ENCODE data around the gene SPINT1. TPM values are rescaled to one million over a fixed set of nuclear protein-coding genes. Genes with fewer than 3 reads are reported as not detected.

The SPINT1 gene
- total and polyA plus RNA-seq, 2 donors: 17.4 to 31.4 TPM

- no peak for DNase-seq (ENCODE audit: extremely low spot score)
- Histone ChIP-seq H3K36me3 (ENCODE audit: insufficient read depth) (no peaks in the 10 kb centered on the region), H3K4me1 (ENCODE audit: insufficient read depth) (no peaks in the 10 kb centered on the region), H3K4me3 (ENCODE audit: low read depth, low read length) (peak overlapping the region; percentile 63), H3K27ac (ENCODE audit: low read depth) (peak overlapping the region; percentile 74)
- 1% methylated on average over 33 of the region's 33 CpGs for WGBS
Observed at GRCh38 chr15:40894681-40895448, 51.0 kb downstream of the SPINT1 start.

DNA sequence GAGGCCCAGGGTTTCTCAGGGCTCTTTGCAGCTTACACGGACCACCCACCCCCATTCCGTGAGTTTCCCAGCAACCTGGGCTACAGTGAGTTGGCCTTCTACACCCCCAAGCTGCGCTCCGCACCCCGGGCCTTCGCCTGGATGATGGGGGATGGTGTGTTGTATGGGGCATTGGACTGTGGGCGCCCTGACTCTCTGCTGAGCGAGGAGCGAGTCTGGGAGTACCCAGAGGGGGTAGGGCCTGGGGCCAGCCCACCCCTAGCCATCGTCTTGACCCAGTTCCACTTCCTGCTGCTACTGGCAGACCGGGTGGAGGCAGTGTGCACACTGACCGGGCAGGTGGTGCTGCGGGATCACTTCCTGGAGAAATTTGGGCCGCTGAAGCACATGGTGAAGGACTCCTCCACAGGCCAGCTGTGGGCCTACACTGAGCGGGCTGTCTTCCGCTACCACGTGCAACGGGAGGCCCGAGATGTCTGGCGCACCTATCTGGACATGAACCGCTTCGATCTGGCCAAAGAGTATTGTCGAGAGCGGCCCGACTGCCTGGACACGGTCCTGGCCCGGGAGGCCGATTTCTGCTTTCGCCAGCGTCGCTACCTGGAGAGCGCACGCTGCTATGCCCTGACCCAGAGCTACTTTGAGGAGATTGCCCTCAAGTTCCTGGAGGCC lies 55.8 kb downstream of the SPINT1 start:
- 91% methylated on average over 33 of the region's 33 CpGs for WGBS
- Histone ChIP-seq H3K4me1 (ENCODE audit: insufficient read depth) (no peaks in the 10 kb centered on the region), H3K27ac (ENCODE audit: low read depth) (no peak overlapping the region), H3K36me3 (ENCODE audit: insufficient read depth) (peaks cover 4% of the 10 kb centered on the region), H3K4me3 (ENCODE audit: low read depth, low read length) (no peak overlapping the region)
- no peak for DNase-seq (ENCODE audit: extremely low spot score)

DNA sequence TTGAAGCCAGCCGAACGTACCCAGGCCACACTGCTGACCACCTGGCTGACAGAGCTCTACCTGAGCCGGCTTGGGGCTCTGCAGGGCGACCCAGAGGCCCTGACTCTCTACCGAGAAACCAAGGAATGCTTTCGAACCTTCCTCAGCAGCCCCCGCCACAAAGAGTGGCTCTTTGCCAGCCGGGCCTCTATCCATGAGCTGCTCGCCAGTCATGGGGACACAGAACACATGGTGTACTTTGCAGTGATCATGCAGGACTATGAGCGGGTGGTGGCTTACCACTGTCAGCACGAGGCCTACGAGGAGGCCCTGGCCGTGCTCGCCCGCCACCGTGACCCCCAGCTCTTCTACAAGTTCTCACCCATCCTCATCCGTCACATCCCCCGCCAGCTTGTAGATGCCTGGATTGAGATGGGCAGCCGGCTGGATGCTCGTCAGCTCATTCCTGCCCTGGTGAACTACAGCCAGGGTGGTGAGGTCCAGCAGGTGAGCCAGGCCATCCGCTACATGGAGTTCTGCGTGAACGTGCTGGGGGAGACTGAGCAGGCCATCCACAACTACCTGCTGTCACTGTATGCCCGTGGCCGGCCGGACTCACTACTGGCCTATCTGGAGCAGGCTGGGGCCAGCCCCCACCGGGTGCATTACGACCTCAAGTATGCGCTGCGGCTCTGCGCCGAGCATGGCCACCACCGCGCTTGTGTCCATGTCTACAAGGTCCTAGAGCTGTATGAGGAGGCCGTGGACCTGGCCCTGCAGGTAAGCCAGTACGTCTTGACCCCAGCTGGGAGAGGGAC lies 56.6 kb downstream of the SPINT1 start:
- H3K4me3 ChIP-seq (ENCODE audit: low read depth, low read length): no peak overlapping the region
- WGBS: 87% methylated on average over 36 of the region's 36 CpGs
- DNase-seq (ENCODE audit: extremely low spot score): no peak
- H3K36me3 ChIP-seq (ENCODE audit: insufficient read depth): peaks cover 4% of the 10 kb centered on the region
- no peak overlapping the region for H3K27ac ChIP-seq (ENCODE audit: low read depth)
- H3K4me1 ChIP-seq (ENCODE audit: insufficient read depth): no peaks in the 10 kb centered on the region

GRCh38 chr15:40901053-40901443 lies 57.2 kb downstream of the SPINT1 start:
- Histone ChIP-seq H3K27ac (ENCODE audit: low read depth) (no peak overlapping the region), H3K4me3 (ENCODE audit: low read depth, low read length) (no peak overlapping the region), H3K36me3 (ENCODE audit: insufficient read depth) (peaks cover 4% of the 10 kb centered on the region), H3K4me1 (ENCODE audit: insufficient read depth) (no peaks in the 10 kb centered on the region)
- WGBS: 76% methylated on average over 5 of the region's 5 CpGs
- no peak for DNase-seq (ENCODE audit: extremely low spot score)

- WGBS: 83% methylated on average over 33 of the region's 33 CpGs
- Histone ChIP-seq H3K4me1 (ENCODE audit: insufficient read depth) (no peaks in the 10 kb centered on the region), H3K4me3 (ENCODE audit: low read depth, low read length) (no peak overlapping the region), H3K36me3 (ENCODE audit: insufficient read depth) (peaks cover 4% of the 10 kb centered on the region), H3K27ac (ENCODE audit: low read depth) (no peak overlapping the region)
- DNase-seq (ENCODE audit: extremely low spot score): no peak
Observed at GRCh38 chr15:40902605-40903561, 59.0 kb downstream of the SPINT1 start.

- H3K4me1 ChIP-seq (ENCODE audit: insufficient read depth): no peaks in the 10 kb centered on the region
- peaks cover 4% of the 10 kb centered on the region for H3K36me3 ChIP-seq (ENCODE audit: insufficient read depth)
- H3K27ac ChIP-seq (ENCODE audit: low read depth): no peak overlapping the region
Observed at GRCh38 chr15:40904552-40905201, 60.8 kb downstream of the SPINT1 start.

DNA sequence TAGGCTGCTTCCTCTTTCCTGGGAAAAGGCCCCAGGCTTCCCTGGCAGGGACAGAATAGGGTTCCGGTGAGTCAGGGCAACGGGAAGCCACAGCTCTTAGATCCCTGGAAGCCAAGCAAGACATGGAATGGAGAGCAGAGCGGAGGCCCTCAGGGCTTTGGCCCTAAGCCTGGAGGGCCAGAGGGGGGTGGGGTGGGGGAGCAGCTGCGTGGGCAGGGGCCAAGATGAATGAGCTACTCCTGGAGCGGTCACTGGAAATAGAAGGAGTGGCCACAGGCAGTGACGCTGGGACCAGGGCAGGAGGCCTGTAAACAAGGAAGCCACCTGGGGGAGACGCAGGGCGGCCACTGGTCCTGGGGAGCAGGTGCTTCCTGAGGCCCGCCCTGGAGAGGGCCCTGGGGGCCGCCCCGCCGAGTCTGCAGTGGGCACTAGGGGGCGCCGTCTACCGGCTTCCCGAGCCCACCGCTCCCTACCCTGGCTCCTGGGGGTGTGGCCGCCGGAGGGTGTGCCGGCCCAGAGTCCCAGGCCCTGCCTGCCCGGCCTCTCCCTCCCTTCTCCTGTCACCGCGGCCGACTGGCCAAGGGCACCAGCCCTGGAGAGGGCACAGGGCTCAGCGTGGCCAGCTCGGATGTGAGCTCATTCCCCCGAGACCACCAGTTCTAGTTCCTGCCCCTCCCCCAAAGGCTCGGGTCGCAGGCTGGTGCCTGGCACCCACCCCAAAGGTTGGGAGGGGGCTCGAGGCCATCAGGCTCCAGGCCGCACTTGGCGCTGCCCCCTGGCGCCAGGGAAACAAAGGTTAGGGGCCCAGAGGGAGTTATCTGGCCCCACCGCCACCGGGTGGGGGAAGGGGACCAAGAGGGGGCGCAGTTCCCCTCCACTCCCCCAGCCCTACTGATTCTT lies 62.5 kb downstream of the SPINT1 start:
- peak overlapping the region; percentile 41 for H3K4me3 ChIP-seq (ENCODE audit: low read depth, low read length)
- DNase-seq (ENCODE audit: extremely low spot score): no peak
- no peaks in the 10 kb centered on the region for H3K4me1 ChIP-seq (ENCODE audit: insufficient read depth)
- H3K27ac ChIP-seq (ENCODE audit: low read depth): peak overlapping the region; percentile 92
- 2% methylated on average over 36 of the region's 36 CpGs for WGBS
- H3K36me3 ChIP-seq (ENCODE audit: insufficient read depth): peaks cover 4% of the 10 kb centered on the region

More at GRCh38 chr15:40904552-40905201, 60.8 kb downstream of the SPINT1 start:
- 73% methylated on average over 7 of the region's 7 CpGs for WGBS
- DNase-seq (ENCODE audit: extremely low spot score): no peak
- H3K4me3 ChIP-seq (ENCODE audit: low read depth, low read length): no peak overlapping the region

DNA sequence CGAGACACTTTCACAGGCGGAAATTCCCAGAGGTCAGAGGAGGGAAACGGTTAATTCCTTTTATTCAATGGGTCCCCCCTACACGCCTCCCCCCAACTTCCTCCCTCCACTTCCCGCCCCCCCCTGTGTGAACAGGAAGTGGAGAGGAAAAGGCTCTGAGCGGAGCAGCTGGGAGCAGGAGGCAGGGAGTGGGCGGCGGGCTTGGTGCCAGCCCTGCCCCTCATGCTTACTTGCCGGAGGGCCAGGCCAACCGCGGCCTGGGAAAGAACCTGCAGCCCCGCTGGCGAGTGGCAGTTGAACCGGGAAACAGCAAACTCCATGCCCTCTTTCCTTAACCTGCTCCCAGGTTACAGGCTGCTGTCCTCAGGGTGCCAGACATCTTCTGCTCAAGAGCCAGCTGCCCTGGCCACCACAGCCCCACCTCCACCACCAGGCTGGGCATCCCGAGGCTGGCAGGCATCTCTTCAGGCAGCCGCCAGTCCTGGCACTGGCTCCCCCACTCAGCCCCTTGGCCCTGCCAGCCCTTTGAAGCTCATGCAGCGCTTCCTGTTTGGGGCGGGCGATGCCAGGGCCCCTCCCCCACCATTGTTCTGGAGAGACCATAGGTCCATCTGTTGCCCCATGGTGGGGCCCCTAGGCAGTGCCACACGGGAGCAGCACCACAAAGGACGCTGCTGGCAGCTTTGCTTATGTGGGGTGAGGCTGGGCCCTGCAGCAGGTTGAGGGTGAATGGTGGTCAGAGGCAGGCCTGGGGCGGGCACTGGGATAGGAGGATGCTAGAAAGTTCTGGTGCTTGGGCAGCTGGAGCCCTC lies 63.3 kb downstream of the SPINT1 start:
- Histone ChIP-seq H3K27ac (ENCODE audit: low read depth) (peak overlapping the region; percentile 92), H3K36me3 (ENCODE audit: insufficient read depth) (peaks cover 4% of the 10 kb centered on the region), H3K4me3 (ENCODE audit: low read depth, low read length) (peak overlapping the region; percentile 41), H3K4me1 (ENCODE audit: insufficient read depth) (no peaks in the 10 kb centered on the region)
- 30% methylated on average over 22 of the region's 22 CpGs for WGBS
- no peak for DNase-seq (ENCODE audit: extremely low spot score)

Small RNA genes within 50 kb of the gene (small RNA-seq; reads per million reads assigned to genes)
- gene AC025166.1: not detected

Other genes with a start within 250 kb of the SPINT1 start
- 39.5 TPM for gene KNL1, start 249.8 kb upstream of the SPINT1 start, total RNA-seq
- gene KNL1, start 249.8 kb upstream of the SPINT1 start, polyA plus RNA-seq: 0.35 TPM
- 2.2 TPM for gene RAD51, start 148.9 kb upstream of the SPINT1 start, total RNA-seq
- 0.98 TPM for gene RAD51, start 148.9 kb upstream of the SPINT1 start, polyA plus RNA-seq
- gene RMDN3, start 88.8 kb upstream of the SPINT1 start, total RNA-seq: 13.0 TPM
- 35.2 TPM for gene RMDN3, start 88.8 kb upstream of the SPINT1 start, polyA plus RNA-seq
- 2.9 TPM for gene GCHFR, start 80.0 kb upstream of the SPINT1 start, total RNA-seq
- 28.7 TPM for gene GCHFR, start 80.0 kb upstream of the SPINT1 start, polyA plus RNA-seq
- 0.11 TPM for gene C15orf62, start 74.1 kb upstream of the SPINT1 start, total RNA-seq
- 1.2 TPM for gene C15orf62, start 74.1 kb upstream of the SPINT1 start, polyA plus RNA-seq
- gene ZFYVE19, start 37.0 kb upstream of the SPINT1 start, total RNA-seq: 20.3 TPM
- 26.4 TPM for gene ZFYVE19, start 37.0 kb upstream of the SPINT1 start, polyA plus RNA-seq
- 17.9 TPM for gene DNAJC17, start 36.6 kb upstream of the SPINT1 start, total RNA-seq
- gene DNAJC17, start 36.6 kb upstream of the SPINT1 start, polyA plus RNA-seq: 45.6 TPM
- not detected for gene PPP1R14D, start 15.3 kb upstream of the SPINT1 start, total RNA-seq
- not detected for gene PPP1R14D, start 15.3 kb upstream of the SPINT1 start, polyA plus RNA-seq
- gene RHOV, start 30.2 kb downstream of the SPINT1 start, total RNA-seq: 9.3 TPM
- gene RHOV, start 30.2 kb downstream of the SPINT1 start, polyA plus RNA-seq: 4.0 TPM
- gene VPS18, start 50.4 kb downstream of the SPINT1 start, total RNA-seq: 15.1 TPM
- gene VPS18, start 50.4 kb downstream of the SPINT1 start, polyA plus RNA-seq: 19.3 TPM
- gene DLL4, start 85.3 kb downstream of the SPINT1 start, total RNA-seq: 11.8 TPM
- gene DLL4, start 85.3 kb downstream of the SPINT1 start, polyA plus RNA-seq: 11.2 TPM
- gene CHAC1, start 109.4 kb downstream of the SPINT1 start, total RNA-seq: 0.42 TPM
- 1.8 TPM for gene CHAC1, start 109.4 kb downstream of the SPINT1 start, polyA plus RNA-seq

Data from urinary bladder (tissue), 4 donors.